GM10266 (cell line): ENCODE results near the gene RGS17.

Source experiments
- DNase-seq: peaks from one replicate; pipeline ENCODE4 v3.0.0; 2012; ENCODE audit errors: extremely low spot score
- TF ChIP-seq, protein P1 (sequence below): IDR thresholded peaks from 2 replicates; pipeline ENCODE4 v1.5.1; 2012; ENCODE audit warnings: mild to moderate bottlenecking, low read depth; ENCODE audit not compliant: control insufficient read depth, insufficient read depth; ENCODE audit errors: missing control alignments

RGS17 gene

DNA sequence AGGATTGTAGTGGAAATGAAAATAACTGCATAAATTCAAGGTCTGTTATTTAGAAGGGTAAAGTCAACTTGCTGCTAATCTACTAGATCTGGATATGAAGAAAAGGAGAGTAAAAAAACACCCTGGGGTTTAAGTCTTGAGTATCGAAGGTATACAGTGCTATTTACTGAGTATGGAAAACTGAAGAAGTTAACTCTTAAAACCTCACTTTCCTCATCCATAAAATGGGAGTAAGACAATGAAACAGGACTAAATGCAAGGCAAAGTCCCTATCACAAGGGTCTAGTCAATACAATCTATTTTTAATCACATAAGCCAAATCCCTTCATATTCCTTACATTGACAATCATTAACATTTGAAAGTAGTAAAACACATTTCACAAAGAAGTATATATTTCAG is 150.4 kb downstream of the RGS17 start:
- no peak for DNase-seq
- TF ChIP-seq, protein P1, sequence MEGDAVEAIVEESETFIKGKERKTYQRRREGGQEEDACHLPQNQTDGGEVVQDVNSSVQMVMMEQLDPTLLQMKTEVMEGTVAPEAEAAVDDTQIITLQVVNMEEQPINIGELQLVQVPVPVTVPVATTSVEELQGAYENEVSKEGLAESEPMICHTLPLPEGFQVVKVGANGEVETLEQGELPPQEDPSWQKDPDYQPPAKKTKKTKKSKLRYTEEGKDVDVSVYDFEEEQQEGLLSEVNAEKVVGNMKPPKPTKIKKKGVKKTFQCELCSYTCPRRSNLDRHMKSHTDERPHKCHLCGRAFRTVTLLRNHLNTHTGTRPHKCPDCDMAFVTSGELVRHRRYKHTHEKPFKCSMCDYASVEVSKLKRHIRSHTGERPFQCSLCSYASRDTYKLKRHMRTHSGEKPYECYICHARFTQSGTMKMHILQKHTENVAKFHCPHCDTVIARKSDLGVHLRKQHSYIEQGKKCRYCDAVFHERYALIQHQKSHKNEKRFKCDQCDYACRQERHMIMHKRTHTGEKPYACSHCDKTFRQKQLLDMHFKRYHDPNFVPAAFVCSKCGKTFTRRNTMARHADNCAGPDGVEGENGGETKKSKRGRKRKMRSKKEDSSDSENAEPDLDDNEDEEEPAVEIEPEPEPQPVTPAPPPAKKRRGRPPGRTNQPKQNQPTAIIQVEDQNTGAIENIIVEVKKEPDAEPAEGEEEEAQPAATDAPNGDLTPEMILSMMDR = no peak

DNA sequence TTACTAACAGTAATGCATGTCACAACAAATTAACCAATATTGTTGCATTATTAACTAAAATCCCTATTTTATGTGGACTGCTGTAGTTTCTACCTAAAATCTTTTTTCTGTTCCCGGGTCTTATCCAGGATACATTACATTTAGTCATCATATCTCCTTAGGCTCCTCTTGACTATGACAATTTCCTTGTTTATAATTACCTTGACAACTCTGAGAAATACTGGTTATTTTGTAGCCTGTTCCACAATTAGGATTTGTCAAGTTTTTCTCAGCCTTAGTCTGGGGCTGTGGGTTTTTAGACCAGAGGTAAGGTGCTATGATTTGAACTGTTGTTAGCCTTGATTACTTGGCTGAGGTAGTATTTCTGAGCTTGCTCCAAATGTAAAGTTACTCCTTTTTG is 152.0 kb downstream of the RGS17 start:
- no peak for DNase-seq
- TF ChIP-seq, protein P1 = no peak

DNA sequence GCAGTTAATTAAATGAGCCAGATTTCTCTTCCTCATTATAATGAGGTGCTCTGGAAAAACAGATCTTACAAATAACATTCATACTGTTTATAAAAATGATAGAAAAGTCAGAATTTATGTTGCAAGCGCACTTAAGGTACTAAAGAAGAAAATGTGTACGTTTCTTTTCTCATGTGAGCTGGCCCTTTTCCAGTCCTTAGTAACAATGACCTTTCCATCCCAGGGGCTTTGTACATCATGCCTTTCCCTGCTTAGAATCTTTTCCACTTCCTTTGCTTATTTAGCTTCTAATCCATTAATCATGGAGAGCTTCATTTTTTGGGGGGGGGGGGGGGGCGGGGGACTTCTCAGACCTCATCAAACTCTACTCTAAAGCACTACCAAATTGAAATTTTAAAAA is 153.0 kb downstream of the RGS17 start:
- TF ChIP-seq, protein P1 = no peak
- DNase-seq = no peak

DNA sequence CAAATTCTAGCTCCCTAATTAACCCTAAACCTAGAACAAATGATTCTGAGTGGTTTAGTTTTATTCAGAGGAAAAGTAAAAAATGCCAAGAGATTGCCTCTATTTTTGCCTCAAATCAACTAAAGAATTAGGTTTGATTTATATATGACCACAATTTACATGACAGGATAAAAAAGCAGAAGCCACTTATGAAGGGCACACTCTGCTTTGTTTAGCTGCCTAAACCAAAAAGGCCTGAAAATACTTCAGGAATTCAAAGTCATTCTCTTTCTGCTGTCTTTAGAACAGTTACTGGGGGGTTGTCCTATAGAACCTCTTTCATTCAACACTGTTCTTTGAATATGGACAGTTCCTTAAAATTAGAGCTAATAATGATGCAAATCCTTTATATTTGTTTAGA is 153.5 kb downstream of the RGS17 start:
- no peak for DNase-seq
- TF ChIP-seq, protein P1 = no peak

DNA sequence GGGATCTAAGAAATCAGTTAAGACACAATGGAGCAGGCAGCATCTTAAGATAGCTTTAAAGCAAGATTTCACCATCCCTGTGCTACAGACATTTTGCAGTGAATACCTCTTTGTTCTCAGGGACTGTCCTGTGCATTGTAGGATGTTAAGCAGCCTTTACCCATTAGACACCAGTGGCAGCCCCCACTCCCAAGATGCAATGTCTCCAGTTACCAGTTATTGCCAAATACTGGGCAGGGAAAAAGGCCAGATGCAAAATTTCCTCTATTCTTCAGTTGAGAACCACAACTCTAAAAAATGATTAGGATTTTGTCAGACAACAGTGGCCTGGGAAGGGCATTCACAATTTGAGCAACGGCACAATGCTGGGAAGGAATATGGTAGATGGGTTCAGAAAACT is 154.3 kb downstream of the RGS17 start:
- TF ChIP-seq, protein P1 = no peak
- DNase-seq = no peak

DNA sequence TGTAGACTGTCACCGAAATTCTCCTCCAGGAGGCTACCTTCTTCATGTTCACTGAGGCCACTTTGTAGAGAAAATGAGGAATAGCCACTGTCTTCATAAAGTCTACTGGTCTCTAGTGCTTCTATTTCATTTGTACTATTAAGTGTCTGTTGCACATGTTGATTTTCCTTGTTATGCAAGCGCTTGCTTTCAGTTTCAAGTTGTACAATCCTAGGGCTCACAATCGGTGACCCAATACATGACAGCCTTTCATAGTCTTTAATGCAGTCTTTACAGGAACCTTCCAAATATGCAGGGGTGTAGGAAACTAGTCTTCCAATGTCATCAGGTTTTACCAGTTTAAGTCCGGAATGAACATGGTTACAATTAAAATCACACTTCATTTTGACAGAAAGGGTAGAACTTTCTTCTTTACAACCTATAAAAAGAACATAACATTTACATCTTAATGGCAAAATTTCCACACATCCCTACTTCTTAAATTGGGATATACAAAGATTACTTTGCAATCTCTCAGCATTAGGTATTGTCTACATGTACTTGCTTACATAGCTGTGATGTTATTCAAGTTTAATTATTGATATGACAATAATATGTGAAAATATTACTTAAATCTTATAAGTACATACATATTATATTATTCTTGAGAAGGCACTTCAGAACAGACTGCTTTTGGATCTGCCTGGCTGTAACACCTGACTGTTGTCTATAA is 155.7 kb downstream of the RGS17 start:
- TF ChIP-seq, protein P1 = no peak
- DNase-seq = no peak

DNA sequence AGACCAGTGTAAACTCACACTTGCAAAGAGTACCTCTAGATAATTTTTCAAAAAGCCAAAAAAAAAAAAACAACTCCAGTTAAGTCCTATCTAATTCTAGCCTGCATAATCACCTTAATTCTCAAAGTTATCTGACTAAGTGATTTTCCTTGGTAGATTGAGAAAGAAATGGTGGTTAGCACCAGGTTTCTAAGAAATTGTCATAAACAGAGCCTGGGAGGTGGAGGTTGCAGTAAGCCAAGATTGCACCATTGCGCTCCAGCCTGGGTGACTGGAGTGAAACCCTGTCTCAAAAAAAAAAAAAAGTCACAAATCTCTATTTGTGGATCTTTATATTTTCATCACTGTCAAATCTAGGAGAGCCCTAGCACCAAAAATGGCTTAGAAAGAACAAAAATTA is 157.2 kb downstream of the RGS17 start:
- no peak for DNase-seq
- TF ChIP-seq, protein P1 = no peak
